CD4-positive, alpha-beta T cell treated with Interferon alpha-2 for 1 hour (primary cell): ENCODE results near the gene RBM19.

Experiments
- DNase-seq, 2 donors: peaks; one replicate each; pipeline ENCODE4 v3.0.0-alpha.2; 2020 to 2022

Gene RBM19

DNA sequence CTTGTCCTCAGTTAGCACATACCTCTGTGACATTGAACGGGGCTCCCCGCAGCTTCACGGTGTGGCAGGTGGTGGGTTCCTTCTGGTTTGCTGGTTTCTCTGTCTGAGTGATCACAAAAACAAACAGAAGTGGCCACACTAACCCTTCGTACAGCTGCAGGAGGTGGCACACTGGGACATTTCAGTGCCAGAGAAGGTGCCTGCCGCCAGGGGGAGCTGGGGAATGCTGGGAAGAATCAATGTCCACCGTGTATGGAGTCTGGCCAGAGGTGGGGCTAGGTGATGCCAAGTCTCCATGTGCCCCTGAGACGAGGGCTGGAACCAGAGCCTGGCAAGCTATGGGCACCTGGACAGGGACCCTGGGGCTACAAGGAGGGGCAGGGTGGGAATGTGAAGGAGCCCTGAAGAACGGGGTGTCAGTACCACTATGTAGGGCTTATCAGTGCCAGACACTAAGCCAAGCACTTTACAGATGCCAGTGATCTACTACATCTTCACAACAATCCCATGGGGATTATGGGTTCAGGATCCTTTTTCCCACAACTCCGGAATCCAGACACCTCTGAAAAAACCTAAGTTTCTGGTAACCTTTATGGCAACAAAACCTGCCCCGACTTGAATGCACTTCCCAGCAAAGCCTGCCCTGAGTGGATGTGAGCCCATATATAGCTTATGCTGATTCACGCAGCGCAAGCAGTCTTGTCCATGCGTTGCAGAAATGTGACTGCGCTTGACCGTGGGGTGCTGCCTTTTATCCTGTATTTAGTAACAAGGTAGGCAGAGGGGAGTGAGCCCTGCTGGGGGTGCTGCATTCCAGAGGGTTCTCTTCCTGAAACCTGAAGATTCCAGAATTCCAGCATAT, 10.8 kb downstream of the RBM19 start:
- no peak for DNase-seq

DNA sequence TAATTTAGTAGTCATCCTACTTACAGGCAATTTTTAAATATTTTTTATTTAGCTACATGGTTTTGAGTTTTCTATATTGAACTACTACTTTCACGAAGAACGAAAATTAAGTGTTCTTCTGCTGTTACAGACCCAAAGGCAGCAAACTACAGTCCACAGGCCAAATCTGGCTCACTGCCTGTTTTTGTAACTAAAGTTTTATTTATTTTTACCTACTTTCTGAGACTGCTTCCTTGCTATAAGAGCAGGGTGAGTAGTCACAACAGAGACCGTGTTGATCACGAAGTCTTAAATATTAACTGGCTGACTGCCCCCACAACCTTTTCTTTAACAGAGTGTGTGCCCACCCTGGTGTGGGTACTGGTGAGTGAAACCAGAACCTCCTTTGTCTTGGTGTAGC, 11.6 kb downstream of the RBM19 start:
- DNase-seq: no peak

DNA sequence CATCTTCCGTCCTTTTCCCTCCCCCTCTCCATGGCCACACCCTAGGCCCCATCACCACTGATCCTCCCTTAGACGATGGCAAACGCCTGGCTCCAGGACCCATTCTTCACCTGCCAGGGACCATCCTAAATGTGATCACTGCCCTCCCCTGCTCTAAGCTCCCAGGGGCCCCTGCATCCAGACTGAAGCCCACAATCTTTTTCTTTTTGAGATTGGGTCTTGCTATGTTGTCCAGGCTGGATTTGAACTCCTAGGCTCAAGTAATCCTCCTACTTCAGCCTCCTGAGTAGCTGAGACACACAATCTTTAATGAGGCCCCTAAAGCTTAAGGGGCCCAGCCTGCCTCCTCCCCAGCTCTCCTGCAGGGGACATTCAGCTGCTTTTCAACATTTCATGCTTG, 15.3 kb downstream of the RBM19 start:
- DNase-seq: no peak

DNA sequence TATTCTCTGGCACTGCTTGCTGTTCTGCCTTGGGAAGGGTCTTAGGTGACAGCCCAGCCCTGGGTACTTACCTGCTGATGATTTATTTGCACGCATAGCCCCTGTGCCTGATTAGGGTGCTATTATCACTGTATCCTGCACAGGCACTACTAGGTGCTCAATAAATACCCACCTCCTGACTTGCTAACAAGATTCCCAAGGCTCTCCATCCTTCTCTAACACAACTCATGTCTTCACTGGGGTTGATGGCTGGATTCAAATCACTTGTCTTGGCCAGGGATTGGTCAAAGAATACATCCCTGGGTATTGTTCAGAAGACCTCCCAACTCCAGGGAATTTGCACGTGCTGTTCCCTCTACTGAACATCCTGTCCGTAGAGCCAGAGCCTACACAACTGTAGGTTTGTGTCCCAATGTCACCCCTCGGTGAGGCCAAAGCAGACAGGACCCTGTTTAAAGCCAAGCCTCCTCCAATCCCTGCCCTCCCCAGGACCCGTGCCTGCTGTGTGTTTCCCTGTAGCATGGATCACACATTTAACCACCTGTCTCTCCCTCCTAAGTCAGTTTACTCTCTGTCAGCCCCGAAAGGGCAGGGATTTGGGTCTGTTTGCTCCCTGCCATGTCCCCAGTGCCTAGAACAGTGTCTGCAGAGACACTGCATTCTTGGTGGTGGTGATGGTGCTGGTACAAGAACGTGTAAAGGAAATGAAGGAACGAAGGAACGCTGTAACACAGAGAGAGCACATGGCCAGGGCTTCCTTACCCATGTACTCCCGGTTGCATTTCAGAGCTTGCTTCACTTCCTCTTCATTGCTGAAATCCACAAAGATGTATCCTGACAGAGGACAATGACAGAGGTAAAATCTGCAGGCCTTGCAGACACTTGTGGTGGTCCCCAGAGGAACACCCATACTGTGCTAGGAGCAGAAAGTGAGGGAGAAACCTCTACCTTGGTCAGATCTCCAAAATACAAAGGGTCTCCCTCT, 16.5 kb downstream of the RBM19 start:
- DNase-seq: no peak

DNA sequence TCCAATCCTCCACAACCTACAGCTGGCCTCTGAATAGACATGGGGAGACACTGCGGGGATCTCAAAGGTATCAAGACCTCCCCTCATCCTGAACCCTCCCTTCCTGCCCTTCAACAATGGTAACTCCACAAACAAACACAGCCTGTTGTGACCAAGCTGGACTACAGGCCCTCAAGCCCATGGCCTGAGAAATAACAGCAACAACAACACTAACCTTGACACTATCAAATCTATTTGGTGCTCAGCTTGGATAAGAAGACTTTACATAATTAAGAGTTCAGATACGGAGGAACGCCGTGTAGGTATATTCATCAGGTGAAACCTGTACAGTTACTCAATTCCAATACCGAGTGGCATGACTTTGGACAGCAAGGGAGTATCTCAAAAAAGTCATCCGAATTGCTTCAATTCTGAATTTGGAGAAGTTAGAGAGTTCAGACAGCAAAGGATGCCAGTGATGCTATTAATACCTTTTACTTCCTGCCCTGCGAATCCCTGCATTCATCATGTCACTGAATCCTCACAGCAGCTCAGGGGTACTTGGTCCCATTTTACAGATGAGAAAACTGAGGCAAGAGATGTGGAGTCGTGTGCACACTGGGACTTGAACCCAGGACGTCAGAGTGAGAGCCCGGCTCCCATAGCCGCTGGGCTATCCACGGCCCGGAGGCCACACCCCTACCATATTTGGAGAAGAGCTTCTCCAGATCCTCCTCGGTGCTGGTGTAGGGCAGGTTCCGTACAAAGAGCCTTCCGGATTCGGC, 17.8 kb downstream of the RBM19 start:
- DNase-seq: no peak

DNA sequence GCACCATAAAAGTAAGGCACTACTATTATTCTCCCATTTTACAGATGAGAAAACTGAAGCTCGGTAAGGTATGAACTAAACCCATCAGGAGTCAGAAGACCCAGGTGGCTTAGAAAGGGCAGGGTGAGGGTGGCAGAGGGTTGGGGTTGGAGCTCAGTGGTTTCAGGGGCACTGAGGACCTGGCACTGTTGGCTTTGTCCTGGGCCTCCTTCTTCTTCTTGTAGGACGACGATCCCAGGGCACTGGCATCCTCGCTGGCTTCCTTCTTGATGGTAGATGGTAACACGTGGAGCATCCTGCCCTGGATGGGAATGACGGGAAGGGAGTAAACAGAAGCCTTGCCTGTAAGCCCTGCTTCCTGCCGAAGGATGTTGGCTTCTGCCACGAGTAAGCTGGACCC, 19.9 kb downstream of the RBM19 start:
- DNase-seq: no peak

DNA sequence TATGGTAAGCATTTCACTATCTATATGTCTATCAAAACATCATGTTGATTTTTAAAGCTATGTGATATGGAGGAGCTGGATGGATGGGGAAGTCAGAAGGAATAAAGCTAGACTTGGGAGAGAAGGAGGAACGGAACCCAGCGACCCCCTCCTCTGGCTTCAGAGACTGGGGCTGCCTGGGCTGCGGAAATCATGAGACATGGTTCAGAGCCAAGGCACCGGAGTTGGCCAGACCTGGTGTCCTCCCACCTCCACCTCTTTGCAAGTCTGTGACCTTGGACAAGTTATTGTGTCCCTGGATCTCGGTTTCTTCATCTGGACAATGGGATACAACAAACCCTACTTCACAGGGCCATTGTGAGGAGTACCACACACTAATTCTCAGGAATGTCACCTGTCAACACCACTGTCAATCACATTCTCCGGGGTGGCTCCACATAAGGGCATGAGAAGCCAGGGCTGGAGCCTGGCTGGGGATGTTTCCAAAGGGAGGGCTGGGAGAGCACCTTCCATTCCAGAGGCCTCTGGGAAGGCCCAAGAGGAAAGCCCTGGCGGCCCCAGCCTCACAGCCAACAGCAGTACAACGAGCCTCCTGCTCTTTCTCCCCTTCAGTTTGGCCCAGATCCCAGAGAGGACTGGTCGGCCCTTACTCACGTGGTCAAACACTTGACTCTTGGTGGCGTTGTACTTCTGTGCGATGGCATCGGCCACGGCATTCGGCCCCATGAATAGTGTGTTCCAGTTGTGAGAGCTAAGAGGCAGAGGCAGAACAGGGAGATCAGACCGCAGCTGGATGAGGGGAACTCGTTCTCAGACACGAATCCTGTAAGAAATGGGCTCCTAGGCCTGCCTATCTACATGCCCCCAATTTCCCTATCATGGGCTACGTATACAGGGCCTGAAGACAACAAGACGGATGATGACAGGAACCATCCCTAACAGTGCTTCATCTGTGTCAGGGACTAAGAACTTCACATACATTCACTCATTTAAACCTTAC, 20.7 kb downstream of the RBM19 start:
- DNase-seq: no peak

DNA sequence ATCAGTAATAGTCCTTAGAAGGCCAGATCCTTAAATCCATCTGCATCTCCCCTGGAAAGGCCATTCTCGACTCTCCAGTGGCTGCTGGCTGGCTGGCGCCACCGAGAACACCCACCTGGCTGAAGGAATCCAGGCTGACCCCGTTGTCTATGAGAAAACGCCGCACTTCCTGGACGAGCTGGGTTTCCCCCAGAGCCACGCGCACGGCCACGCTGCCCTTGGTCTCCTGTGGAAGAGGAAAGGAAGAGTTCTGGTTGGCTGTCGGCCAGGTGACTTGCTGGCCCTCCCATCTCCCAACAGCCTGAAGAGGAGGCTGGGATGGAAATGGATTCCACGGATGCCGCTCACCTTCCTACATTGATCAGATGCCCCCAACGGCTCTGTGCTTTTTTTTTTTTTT, 23.9 kb downstream of the RBM19 start:
- no peak for DNase-seq

DNA sequence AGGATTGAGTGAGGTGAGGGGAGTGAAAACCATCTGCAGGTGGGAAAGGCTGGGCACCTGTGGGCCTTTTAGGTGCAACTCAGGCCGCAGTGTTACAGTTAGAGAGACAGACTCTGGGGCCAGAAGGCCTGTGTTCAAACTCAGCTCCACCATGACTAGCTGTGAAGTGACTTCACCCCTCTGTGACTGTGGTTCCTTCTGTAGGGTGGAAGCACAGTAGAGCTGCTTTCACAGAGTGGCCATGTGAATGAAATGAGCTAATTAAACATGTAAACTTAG, 25.0 kb downstream of the RBM19 start:
- DNase-seq: no peak

DNA sequence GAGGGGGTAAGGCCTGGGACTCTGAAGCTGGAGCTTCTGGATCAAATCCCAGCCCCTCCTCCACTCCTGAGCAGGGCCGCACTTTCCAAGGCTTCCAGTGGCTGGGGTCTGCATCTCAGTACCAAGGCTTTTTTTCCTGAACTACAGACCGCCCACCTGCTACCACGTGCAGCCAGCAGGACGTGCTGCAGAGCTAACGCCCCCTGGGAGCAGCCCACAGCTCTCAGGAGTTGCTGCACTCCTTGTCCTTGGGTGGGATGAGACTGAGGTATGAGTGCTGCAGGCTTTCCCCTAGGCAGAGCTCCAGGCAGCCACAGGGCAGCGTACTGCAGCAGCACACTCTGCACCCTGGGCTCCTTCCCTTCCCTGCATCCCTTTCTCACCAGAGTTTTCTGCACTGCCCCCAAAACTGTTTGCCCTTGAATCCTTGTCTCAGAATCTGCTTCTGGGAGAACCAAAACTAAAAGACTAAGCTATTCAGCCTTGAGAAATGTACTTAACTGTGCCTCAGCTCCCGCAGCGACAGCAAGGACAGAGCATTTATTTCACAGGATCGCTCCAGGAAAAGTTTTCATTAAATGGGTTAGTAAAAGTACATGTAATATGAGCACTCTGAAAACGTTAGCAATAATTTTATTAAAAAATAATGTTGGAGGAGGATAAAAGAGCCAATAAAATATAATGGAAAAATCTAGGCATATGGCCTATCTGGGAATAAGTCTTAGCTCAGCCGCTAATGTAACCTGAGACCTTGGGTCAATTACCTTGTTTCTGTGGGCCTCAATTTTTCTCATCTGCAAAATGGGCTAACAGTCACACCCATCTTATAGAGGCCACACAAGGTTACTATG, 25.5 kb downstream of the RBM19 start:
- DNase-seq: no peak

DNA sequence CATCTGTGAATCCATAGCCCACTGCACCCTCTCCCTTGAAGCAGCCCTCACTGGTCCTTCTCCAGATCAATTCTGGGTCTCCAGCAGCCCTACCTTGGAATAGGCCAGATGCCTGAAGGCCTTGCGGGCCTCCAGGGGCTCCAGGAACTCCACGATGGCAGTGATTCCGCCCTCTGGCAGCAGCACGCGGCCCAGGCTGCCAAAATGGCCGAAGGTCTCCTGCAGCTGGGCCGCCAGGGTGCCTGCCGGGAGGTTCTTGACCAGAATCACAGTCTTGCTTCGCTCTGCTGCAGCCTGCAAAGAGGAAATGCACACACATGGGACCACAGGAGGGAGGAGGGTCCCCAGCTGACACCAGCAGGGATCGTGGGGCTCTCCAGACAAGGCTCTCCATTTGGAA, 26.3 kb downstream of the RBM19 start:
- no peak for DNase-seq

DNA sequence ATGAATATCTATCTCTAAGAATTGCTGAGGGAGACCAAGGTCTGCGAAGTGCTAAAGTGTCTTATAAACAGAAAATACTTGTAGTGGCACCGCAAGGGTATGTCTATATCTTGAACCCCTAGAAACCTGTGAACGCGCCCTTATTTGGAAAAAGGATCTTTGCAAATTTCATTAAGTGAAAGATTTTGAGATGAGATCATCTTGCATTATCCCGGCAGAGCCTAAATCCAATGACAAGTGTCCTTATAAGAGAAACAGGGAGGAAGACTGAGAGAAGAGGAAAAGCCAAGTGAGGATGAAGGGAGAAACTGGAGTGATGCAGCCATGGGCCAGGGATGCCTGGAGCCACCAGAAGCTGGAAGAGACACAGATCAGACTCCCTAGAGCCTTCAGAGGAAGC, 27.7 kb downstream of the RBM19 start:
- no peak for DNase-seq

DNA sequence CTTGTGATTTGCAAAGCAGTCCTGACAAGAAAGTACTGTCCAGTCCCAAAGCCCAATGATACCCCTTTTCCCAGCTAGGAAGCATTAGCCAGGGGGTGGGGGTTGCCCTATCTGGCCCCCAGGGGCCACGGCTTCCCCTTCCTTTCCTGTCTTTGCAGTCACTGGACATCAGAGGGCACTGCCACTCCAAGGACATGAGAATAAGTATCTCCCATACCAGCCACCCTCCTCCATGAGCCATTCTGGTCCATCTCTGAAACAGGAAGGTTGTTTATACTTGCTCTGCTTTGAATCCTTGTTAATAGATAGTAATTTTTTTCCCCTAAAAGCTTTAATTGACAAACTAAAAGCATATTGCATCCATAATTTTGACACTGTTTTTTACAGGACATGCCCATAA, 29.7 kb downstream of the RBM19 start:
- DNase-seq: no peak

DNA sequence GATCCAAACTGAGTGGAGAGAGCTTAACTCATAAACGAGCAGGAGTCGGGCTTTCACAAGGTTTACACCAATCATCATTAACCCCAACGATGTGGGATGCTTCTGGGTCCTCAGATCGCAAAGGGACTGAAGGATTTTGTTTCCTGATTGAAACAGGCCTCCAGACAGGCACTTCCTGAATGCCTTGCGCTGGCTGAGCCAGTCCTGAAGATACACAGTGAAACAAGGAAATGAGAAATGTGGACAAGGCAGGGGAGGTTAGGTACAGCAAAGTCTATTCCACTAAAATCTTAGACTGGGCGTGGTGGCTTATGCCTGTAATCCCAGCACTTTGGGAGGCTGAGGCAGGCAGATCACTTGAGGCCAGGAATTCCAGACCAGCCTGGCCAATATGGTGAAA, 30.7 kb downstream of the RBM19 start:
- DNase-seq: no peak

DNA sequence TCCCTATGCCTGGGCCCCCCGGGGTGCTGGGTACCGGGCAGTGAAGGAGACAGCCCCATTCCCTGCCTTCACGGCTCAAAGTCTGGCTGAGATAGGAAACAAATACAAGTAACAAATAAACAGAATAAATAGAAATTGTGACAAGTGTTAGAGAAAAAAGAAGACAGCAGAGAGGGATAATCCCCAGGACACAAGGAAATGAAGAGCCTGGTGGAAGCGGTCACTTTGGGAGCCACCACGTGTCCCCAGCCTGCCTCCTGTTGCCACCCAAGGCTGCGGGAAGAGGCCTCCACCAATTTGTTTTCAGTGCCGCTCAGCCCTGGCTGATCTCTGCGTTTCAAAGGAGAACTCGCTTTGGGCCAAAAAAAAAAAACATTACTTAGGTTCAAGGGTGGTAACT, 31.2 kb downstream of the RBM19 start:
- DNase-seq: no peak

DNA sequence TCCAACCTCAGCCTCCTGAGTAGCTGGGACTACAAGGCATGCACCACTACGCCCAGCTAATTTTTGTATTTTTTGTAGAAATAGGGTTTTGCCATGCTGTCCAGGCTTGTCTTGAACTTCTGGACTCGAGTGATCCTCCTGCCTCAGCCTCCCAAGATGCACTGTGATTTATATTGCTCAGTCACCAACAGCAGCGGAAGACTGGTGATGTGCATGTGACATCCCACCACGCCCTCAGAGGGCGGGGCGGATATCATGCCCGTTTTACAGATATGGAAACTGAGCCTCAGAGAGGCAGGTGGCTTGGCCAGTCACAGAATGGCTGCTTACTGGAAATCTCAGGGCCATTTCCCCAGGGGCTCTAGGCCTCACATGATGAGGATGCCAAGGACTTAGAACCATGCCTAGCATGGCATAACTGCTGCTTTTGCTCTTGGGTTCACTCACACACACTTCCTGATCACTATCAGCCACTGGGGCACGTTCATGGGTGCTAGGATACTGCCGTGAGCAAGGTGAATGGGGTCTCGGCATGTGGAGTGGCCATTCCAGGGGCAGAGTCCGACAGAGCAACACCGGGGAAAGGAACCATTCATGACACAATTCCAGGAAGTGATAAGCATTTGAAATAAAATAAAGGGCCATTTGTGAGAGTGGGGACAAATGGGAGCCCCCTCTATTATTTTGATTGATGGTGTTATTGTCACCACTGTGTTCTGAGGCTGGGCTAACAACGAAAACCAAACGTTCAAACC, 31.9 kb downstream of the RBM19 start:
- DNase-seq: no peak

DNA sequence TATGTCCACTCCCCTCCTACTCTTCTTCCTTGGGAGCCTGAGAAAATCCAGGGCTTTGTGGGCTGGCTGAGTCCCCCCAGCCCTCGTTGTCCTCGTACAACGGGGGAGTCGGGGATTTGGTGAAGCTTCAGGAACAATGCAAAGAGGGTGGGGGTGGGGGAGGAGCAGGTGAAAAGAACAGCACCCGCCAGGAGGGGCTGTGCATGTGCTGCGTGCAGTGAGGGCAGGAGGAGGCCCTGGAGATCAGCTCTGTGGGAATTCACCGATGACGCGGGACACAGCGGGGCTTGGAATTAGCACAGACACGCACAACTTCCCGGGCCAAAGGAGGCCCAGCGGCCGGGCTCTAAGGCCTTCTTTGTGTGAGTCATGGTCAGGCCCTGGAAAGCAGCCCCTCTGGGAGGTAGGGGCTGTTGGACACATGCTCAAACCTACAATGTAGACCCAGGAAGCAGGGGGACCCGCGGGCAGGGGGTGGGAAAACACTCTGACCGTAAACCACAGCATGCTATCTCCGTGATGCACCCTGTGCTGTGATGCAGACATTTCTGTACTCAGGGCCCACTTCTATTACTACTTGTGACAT, 32.8 kb downstream of the RBM19 start:
- DNase-seq: no peak

DNA sequence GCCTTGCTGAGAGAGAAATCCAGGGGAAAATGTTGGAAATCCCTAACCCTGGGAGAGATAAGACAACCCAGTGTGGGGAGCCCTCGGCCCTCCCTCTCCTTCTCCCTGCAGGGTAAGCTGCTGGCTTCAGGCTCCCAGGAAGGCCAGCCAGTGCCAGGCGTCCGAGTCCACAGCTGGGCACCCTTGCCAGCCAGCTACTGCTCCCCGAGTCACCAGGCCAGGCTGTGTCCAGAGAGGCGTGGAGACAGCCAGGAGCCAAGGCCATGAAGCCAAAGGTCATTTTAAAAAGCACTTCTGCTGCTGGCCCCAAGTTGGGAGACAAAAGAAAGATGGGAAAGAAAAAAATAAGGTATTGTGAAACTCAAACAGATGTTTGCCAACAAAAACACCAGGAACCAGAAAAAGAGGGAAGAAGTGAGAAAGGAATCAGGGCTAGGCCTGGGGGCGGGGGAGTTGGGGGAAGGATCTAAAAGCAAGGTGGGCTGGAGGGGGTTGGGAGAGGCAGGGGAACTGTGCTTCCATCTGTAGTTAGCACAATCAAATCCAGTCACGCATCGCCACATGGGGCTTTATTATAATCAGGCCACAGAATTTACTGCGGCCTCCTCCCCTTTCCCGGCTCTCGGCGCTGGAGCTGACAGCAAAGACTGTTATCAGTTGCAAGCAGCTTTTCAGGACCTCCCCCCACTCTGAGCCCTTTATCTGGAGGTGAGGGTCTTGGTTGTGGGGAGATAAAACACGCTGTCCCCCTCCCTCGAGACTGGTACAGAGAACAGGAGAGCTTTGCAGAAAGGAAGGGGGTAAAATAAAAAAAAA, 33.5 kb downstream of the RBM19 start:
- no peak for DNase-seq

DNA sequence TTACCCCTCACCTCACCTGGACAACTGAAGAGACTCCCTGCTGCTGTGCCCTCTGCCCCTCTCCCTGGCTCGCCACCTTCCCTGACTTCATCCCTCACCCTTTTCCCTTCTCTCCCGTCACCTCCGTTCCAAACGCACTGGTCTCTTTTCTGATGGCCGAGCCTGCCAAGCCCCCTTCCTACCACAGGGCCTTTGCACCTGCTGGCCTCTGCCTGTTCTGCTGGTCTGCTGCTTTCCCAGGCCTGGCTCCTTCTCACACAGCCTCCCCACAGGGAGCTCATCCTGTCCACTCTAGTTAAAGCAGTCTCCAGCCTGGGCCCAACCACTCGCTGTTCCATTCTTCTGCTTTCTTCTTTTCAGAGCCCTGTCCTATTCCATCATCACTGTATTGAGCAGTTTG, 34.6 kb downstream of the RBM19 start:
- DNase-seq: no peak
